ENCODE results near the gene FOXN3.

DNA sequence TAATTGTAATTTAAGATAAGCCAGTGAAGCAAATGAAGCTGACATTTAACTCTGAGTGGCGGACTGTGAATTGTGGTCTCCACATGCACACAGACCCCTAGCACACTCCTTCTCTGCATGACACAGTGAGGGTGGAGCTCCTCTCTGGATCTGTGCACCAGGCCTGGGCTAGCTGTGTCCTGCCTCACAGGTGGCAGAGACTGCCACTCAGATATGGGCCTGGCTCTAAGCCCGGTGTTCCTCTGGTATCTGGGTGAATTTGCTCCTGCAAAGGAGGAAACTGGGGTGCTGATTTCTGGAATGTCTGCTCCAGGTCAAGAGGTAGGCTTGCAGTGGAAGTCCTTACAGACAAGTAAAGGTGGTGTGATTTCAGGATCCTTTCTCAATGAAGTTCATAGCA, 282.4 kb downstream of the FOXN3 start:
- no peak for TF ChIP-seq MAX (IDR thresholded peaks at IDR 0.05; ENCODE audit: insufficient read depth, insufficient read length)
- TF ChIP-seq, protein P1, sequence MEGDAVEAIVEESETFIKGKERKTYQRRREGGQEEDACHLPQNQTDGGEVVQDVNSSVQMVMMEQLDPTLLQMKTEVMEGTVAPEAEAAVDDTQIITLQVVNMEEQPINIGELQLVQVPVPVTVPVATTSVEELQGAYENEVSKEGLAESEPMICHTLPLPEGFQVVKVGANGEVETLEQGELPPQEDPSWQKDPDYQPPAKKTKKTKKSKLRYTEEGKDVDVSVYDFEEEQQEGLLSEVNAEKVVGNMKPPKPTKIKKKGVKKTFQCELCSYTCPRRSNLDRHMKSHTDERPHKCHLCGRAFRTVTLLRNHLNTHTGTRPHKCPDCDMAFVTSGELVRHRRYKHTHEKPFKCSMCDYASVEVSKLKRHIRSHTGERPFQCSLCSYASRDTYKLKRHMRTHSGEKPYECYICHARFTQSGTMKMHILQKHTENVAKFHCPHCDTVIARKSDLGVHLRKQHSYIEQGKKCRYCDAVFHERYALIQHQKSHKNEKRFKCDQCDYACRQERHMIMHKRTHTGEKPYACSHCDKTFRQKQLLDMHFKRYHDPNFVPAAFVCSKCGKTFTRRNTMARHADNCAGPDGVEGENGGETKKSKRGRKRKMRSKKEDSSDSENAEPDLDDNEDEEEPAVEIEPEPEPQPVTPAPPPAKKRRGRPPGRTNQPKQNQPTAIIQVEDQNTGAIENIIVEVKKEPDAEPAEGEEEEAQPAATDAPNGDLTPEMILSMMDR (IDR thresholded peaks at IDR 0.05; ENCODE audit: extremely low read depth in 1 of 2, insufficient read depth in 1 of 2, low read depth in 1 of 2, low read length in 2 of 2): no peak
- no peak for TF ChIP-seq POLR2AphosphoS5 (IDR thresholded peaks at IDR 0.05; ENCODE audit: insufficient read depth, low read depth, low read length)
- no peak for TF ChIP-seq POLR2A (IDR thresholded peaks at IDR 0.05; ENCODE audit: low read depth, low read length)
- TF ChIP-seq EZH2 (IDR thresholded peaks at IDR 0.05; ENCODE audit: borderline replicate concordance, low read depth, low read length, severe bottlenecking): no peak
- TF ChIP-seq JUN (IDR thresholded peaks at IDR 0.05; ENCODE audit: borderline replicate concordance, insufficient read depth, insufficient read length, low read depth): no peak
- no peak for TF ChIP-seq GATA2 (IDR thresholded peaks at IDR 0.05; ENCODE audit: insufficient read depth, insufficient read length, low read depth, low read length)
